ENCODE measurements around the gene IKZF4.
"Not testable (repeated sequence)": the region's sequence is repeated elsewhere in the genome, so short reads cannot be mapped to it uniquely, and the experiment has no call there.

- TF ChIP-seq CTCF (IDR thresholded peaks at IDR 0.05); ZFX (IDR thresholded peaks at IDR 0.05; ENCODE audit: borderline replicate concordance): not testable (repeated sequence)
Observed at GRCh38 chr12:55985976-55986375, 34.9 kb upstream of the IKZF4 start.
